Lower leg skin (tissue), 4 donors: ENCODE measurements around the gene LINS1. TPM values are rescaled to one million over a fixed set of nuclear protein-coding genes. Genes with fewer than 3 reads are reported as not detected.
"Not testable (repeated sequence)": the region's sequence is repeated elsewhere in the genome, so short reads cannot be mapped to it uniquely, and the experiment has no call there.

Experiments used
- DNase-seq, 2 donors: peaks; one replicate each; pipeline ENCODE4 v3.0.0-alpha.2; 2019; ENCODE audit warnings: low spot score in 2 of 2
- H3K4me3 ChIP-seq: fragments of 200-600 bp; sonication (generic); 2 replicates; pipeline ENCODE4 v1.5.1; 2017; ENCODE audit warnings: mild to moderate bottlenecking, low read depth; ENCODE audit not compliant: poor library complexity, severe bottlenecking
- POLR2A ChIP-seq, 2 donors: fragments of 450-650 bp; IDR thresholded peaks; one replicate each; pipeline ENCODE4 v1.6.1; 2016 to 2017; ENCODE audit warnings: antibody characterized with exemption in 2 of 2, mild to moderate bottlenecking in 1 of 2, moderate library complexity in 1 of 2
- WGBS, 2 donors: methylation state at CpG; one replicate each; pipeline ENCODE4 v1.1.5; 2018; 5-methylcytosine and 5-hydroxymethylcytosine counted together
- intact Hi-C: fragments of 100-400 bp; cut with DNase I; formaldehyde crosslinking; loops from one replicate; pipeline ENCODE4 v1.15.0; 2023; ENCODE audit warnings: low total_unique reads
- total RNA-seq, 4 donors: library from RNA; depleted of rRNA; stranded (reverse); fragments of >200 nt; gene quantifications; one replicate each; pipeline ENCODE4 v1.1.0, GENCODE V29; 2016
- TF ChIP-seq, protein P1 (sequence below), 3 donors: fragments of 450-650 bp; IDR thresholded peaks; one replicate each; pipeline ENCODE4 v1.5.1; 2016; ENCODE audit warnings: antibody characterized with exemption in 3 of 3, mild to moderate bottlenecking in 3 of 3, moderate library complexity in 2 of 3

The LINS1 gene
- total RNA-seq, 4 donors from 2014 or later = 12.5 to 24.9 (median 18.7) TPM

DNA sequence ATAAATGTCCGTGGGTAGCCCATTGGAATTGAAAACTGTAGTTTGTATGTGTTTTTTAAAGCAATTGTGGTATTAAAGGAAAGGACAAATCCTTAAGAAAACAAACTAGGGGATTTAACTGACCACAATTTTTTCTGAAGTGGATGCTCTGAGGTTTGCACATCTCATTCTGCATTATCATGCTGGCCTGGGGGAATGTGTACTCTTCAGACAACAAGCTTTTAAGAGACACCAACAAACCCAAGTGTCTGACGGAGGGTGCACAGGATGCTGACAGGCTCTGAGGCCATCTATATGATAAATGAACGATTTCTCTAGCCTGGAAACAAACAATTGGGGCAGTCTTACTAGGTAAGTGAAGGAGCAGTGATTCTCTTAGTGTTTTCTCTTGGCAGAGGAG lies 9.1 kb downstream of the LINS1 start:
- 83 to 88% methylated on average over 3 of the region's 3 CpGs for WGBS, 2 donors
- intact Hi-C loops = no loop called here

DNA sequence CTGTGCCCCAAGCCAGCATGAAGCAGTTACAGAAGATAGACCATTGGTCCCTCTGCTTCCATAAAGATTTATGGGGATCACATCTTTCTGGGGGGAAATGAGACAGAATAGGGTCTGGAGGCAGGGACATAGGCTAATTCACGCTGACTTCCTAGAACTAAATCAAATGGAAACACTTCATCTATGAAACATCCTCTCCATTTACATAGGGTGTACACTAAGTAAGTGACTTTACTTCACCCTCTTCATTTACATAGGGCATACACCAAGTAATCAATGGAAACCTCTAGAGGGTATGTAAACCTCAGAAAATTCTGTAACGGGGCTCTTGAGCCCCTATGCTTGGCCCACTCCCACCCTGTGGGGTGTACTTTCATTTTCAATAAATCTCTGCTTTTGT lies 10.1 kb downstream of the LINS1 start:
- H3K4me3 ChIP-seq = no peak overlapping the region
- TF ChIP-seq, protein P1, sequence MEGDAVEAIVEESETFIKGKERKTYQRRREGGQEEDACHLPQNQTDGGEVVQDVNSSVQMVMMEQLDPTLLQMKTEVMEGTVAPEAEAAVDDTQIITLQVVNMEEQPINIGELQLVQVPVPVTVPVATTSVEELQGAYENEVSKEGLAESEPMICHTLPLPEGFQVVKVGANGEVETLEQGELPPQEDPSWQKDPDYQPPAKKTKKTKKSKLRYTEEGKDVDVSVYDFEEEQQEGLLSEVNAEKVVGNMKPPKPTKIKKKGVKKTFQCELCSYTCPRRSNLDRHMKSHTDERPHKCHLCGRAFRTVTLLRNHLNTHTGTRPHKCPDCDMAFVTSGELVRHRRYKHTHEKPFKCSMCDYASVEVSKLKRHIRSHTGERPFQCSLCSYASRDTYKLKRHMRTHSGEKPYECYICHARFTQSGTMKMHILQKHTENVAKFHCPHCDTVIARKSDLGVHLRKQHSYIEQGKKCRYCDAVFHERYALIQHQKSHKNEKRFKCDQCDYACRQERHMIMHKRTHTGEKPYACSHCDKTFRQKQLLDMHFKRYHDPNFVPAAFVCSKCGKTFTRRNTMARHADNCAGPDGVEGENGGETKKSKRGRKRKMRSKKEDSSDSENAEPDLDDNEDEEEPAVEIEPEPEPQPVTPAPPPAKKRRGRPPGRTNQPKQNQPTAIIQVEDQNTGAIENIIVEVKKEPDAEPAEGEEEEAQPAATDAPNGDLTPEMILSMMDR (IDR thresholded peaks at IDR 0.05) = no peak
- no peak for TF ChIP-seq POLR2A (IDR thresholded peaks at IDR 0.05)
- intact Hi-C loops = no loop called here
- DNase-seq = no peak
- 69 to 74% methylated on average over 2 of the region's 2 CpGs for WGBS, 2 donors

More for the DNA sequence above, 9.1 kb downstream of the LINS1 start:
- no peak for TF ChIP-seq POLR2A (IDR thresholded peaks at IDR 0.05)
- TF ChIP-seq, protein P1 (IDR thresholded peaks at IDR 0.05) = no peak
- no peak overlapping the region for H3K4me3 ChIP-seq
- DNase-seq = no peak

DNA sequence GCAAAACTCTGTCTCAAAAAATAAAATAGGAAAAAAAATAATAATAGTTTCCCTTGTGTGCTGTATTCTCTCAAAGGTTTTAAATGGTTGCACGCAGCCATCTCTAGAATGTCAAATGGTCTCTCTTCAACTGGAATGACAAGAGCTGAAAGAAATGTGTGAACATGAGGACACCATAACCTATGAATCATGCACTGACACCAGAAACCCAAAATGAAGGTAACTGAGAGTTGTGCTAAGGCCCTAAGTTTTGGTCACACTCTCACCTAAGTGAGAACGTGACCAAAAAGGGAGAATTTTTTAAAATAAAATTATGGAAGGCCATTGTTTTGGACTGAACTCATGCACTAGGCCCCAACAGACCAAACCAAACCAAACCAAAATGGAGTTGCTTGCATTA lies 10.8 kb downstream of the LINS1 start:
- 97 to 100% methylated on average over 2 of the region's 2 CpGs for WGBS, 2 donors
- H3K4me3 ChIP-seq, DNase-seq, intact Hi-C loops: not testable (repeated sequence)

DNA sequence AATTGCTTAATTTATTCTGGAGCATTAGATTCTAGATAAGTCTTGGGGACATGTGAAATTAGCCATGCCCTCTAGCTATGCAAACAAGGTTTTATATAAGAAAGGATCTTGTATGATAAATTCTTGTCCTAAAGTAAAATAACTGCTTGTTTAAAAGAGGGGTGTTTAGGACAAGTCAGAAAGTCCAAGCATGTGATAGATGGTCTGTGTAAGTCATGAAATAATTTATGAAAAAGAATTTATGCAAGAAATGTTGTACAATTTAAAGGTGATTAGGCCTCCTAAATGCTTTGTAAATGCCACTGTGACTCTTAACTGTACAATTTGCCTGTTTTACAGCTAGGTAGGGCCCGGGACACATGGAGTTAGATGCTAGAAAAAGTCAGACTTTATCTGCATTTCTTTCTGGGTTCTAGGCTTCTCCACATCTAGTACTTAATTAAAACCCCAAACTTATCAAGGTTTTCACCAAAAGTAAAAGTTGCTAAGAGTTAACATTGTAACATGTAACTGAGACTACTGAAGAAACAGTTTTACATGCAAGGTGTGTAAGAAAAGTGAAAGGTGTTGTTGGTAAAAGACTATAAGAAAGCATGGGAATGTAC lies 13.2 kb downstream of the LINS1 start:
- intact Hi-C loops = no loop called here
- DNase-seq = no peak
- TF ChIP-seq, protein P1 (IDR thresholded peaks at IDR 0.05) = no peak
- TF ChIP-seq POLR2A (IDR thresholded peaks at IDR 0.05) = no peak
- WGBS, 2 donors = 96 to 97% methylated on average over 1 of the region's 1 CpG
- H3K4me3 ChIP-seq = no peak overlapping the region

DNA sequence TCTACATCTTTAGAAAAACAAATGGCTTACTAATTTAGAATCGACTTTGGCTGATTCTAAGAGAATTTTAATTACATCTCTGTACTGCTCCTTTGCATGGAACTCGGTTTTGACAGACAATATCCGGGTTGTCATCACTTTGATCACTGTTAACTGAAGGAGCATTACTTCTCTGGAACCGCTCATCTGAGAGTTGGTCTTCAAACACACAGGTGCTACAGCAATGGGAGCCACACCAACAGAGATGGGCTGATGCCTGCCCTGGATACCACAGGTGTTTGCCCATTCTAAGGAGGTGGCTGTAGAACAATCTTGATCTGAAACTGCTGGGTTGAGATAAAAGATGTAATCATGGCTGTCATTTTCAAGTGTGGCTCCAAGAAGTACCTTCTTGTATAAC lies 21.6 kb downstream of the LINS1 start:
- intact Hi-C loops = no loop called here
- no peak for DNase-seq
- no peak overlapping the region for H3K4me3 ChIP-seq
- WGBS, 2 donors = 87 to 89% methylated on average over 4 of the region's 4 CpGs
- TF ChIP-seq, protein P1 (IDR thresholded peaks at IDR 0.05) = no peak
- no peak for TF ChIP-seq POLR2A (IDR thresholded peaks at IDR 0.05)

DNA sequence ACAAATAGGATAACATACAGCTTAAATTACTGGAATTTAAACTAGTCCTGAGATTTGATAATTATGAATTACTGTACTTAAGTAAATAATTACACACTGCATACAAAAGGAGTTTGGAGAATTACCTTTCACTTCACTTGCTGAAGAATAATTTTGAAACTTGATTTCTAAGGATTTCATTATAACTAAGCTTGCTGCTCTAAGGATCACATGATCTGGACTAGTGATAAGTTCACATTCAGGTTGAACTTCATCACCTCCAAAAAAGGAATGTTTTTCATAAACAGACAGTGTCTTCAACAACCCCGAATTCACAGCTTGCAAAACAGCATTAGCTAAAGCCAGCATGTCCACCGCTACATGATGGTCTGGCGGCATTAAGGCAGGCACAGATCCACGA lies 28.5 kb downstream of the LINS1 start:
- intact Hi-C loops = no loop called here
- DNase-seq = no peak
- TF ChIP-seq, protein P1 (IDR thresholded peaks at IDR 0.05) = no peak
- no peak for TF ChIP-seq POLR2A (IDR thresholded peaks at IDR 0.05)
- no peak overlapping the region for H3K4me3 ChIP-seq
- WGBS, 2 donors = 87 to 96% methylated on average over 4 of the region's 4 CpGs
